Activated B cell treated with CpG ODN at 0.5 μM for 24 hours (primary cell): ENCODE results near the gene ZNFX1. TPM values are rescaled to one million over a fixed set of nuclear protein-coding genes. Genes with fewer than 3 reads are reported as not detected.
A peak's percentile ranks its signal among the peaks of the same experiment; 100 is the strongest.

Experiments used
- ATAC-seq: fragments of 200-7000 bp; cut with Tn5 transposase; one replicate; pipeline ENCODE4 v1.10.0; 2021; ENCODE audit warnings: low read depth, mild to moderate bottlenecking, moderate library complexity
- CTCF ChIA-PET: fragments of 350-600 bp; sonication (Branson Sonifier 250); formaldehyde crosslinking; loops from one replicate; lab custom pipeline; 2021; ENCODE audit warnings: antibody characterized with exemption; lab: Charles Lee
- POLR2A ChIA-PET: fragments of 350-600 bp; sonication (Branson Sonifier 250); formaldehyde crosslinking; loops from one replicate; lab custom pipeline; 2021; ENCODE audit warnings: antibody characterized with exemption; lab: Charles Lee
- DNase-seq: peaks from one replicate; pipeline ENCODE4 v3.0.0; 2022
- H3K27ac Mint-ChIP-seq: one replicate; pipeline ENCODE4 v1.8.0; 2020; ENCODE audit warnings: mixed read lengths
- H3K27me3 Mint-ChIP-seq: one replicate; pipeline ENCODE4 v1.8.0; 2021; ENCODE audit warnings: mixed read lengths
- H3K36me3 Mint-ChIP-seq: one replicate; pipeline ENCODE4 v1.8.0; 2021; ENCODE audit warnings: low read depth, mixed read lengths
- H3K4me1 Mint-ChIP-seq: one replicate; pipeline ENCODE4 v1.8.0; 2021; ENCODE audit warnings: mixed read lengths
- H3K4me3 Mint-ChIP-seq: one replicate; pipeline ENCODE4 v1.8.0; 2020; ENCODE audit warnings: mild to moderate bottlenecking, mixed read lengths
- H3K9me3 Mint-ChIP-seq: one replicate; pipeline ENCODE4 v1.8.0; 2020; ENCODE audit warnings: mixed read lengths
- intact Hi-C: fragments of 100-400 bp; cut with micrococcal nuclease; formaldehyde crosslinking; loops from one replicate; pipeline ENCODE4 v1.15.1; 2024
- total RNA-seq: library from RNA; stranded (reverse); gene quantifications from 2 replicates; pipeline ENCODE4 v1.2.3, GENCODE V29; 2022
- TF ChIP-seq, protein P1 (sequence below): fragments of 200-600 bp; IDR thresholded peaks from one replicate; pipeline ENCODE4 v1.8.0; 2022; ENCODE audit warnings: antibody characterized with exemption, mild to moderate bottlenecking

Gene ZNFX1
- total RNA-seq, 1 donor from 2014 or later: 51.9 TPM

DNA sequence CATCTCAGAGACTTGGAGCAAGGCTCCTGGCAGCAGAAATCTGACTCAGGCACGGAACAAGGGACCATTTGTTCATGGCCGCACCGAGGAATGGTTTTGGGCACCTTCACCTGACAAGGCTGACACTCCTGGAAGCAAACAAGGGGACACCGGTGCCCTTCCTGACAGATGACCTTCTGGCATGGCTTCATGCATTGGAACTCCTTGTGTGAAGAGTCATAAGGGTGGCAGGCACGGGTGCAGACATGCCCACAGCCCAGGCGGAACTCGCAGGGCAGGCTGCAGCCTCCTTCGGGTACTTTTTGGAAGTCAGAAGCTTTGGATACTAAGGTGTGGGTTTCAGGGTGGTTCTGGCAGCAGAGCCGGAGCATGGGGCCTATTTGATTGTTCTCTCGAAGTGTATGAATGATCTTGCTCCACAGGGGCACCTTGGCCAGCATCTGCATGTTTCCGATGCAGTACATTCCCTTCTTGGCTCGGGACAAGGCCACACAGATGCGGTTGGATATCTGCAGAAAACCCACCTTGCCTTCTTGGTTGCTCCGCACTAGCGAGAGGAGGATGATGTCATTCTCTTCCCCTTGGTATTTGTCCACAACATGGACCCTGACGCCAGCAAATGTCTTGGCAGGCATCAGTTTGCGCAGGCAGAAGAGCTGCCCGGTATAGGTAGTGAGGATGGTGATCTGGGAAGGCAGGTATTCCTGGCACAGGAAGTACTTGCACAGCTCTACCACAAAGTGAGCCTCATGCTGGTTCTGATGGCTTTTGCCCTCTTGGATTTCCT is 28.8 kb downstream of the ZNFX1 start:
- intact Hi-C loops: no loop called here
- H3K36me3 Mint-ChIP-seq: peaks cover 88% of the 10 kb centered on the region
- no peaks in the 10 kb centered on the region for H3K27me3 Mint-ChIP-seq
- no peaks in the 10 kb centered on the region for H3K9me3 Mint-ChIP-seq
- H3K4me1 Mint-ChIP-seq: no peaks in the 10 kb centered on the region
- no peak overlapping the region for H3K4me3 Mint-ChIP-seq
- no peak overlapping the region for H3K27ac Mint-ChIP-seq
- DNase-seq (no peak), ATAC-seq (no peak)
- POLR2A ChIA-PET: no interaction called here
- TF ChIP-seq, protein P1, sequence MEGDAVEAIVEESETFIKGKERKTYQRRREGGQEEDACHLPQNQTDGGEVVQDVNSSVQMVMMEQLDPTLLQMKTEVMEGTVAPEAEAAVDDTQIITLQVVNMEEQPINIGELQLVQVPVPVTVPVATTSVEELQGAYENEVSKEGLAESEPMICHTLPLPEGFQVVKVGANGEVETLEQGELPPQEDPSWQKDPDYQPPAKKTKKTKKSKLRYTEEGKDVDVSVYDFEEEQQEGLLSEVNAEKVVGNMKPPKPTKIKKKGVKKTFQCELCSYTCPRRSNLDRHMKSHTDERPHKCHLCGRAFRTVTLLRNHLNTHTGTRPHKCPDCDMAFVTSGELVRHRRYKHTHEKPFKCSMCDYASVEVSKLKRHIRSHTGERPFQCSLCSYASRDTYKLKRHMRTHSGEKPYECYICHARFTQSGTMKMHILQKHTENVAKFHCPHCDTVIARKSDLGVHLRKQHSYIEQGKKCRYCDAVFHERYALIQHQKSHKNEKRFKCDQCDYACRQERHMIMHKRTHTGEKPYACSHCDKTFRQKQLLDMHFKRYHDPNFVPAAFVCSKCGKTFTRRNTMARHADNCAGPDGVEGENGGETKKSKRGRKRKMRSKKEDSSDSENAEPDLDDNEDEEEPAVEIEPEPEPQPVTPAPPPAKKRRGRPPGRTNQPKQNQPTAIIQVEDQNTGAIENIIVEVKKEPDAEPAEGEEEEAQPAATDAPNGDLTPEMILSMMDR: no peak
- CTCF ChIA-PET: no interaction called here

DNA sequence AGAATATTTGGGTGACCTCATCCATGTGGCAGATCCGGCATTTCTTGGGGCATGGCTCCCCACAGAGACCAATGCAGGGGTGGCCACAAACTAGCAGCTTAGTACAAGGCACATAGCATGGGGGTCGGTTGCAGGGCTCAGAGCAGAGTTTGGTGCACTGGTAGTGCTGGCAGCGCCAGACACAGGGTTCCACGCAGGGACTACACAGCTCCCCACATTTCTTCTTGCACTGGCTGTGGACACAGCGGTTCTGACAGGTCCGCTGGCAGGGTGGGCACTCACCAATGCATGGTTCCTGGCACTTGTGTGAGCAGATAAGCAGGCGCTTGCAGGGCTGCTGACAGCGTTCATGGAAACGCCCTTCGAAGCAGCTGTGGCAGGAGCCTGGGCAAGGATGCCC is 29.6 kb downstream of the ZNFX1 start:
- Mint-ChIP-seq H3K27ac (no peak overlapping the region), H3K27me3 (no peaks in the 10 kb centered on the region), H3K36me3 (peaks cover 88% of the 10 kb centered on the region), H3K4me1 (no peaks in the 10 kb centered on the region), H3K9me3 (no peaks in the 10 kb centered on the region), H3K4me3 (no peak overlapping the region)
- DNase-seq (no peak), ATAC-seq (no peak)
- TF ChIP-seq, protein P1: no peak
- ChIA-PET CTCF (interaction anchor here (2.8 kb wide), 1 partner anchor 11 kb away, joined by 11 read pairs; no protein-coding TSS in a partner anchor), POLR2A (interaction anchor here (1.5 kb wide), 1 partner anchor 14 kb away, joined by 3 read pairs; no protein-coding TSS in a partner anchor)
- intact Hi-C loops: no loop called here

DNA sequence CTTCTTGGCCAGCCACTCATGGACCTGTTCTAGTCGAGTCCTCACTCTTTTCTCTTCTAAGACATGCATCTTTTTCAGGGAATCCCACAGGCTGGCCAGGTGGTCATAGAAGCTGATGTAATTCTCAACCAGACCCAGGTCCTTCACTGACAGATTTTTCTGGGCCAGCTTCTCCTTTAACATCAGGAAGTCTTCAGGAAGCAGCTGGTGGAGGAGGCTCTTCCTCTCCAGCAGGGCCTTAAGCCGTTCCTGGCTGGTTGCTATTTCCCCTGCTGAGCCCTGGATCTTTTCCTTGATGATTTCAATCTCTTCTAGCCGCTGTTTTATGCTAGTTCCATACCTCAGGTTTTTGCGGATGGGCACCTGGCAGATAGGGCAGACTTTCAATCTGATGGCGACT is 30.1 kb downstream of the ZNFX1 start:
- Mint-ChIP-seq H3K9me3 (no peaks in the 10 kb centered on the region), H3K27ac (no peak overlapping the region), H3K4me1 (no peaks in the 10 kb centered on the region), H3K4me3 (no peak overlapping the region), H3K36me3 (peaks cover 88% of the 10 kb centered on the region), H3K27me3 (no peaks in the 10 kb centered on the region)
- ChIA-PET CTCF (interaction anchor here (2.8 kb wide), 1 partner anchor 10 kb away, joined by 11 read pairs; no protein-coding TSS in a partner anchor), POLR2A (interaction anchor here (1.5 to 2.1 kb wide), 2 partner anchors 13 to 33 kb away, joined by 3 to 7 read pairs; no protein-coding TSS in a partner anchor)
- TF ChIP-seq, protein P1: no peak
- intact Hi-C loops: no loop called here
- DNase-seq (no peak), ATAC-seq (no peak)

DNA sequence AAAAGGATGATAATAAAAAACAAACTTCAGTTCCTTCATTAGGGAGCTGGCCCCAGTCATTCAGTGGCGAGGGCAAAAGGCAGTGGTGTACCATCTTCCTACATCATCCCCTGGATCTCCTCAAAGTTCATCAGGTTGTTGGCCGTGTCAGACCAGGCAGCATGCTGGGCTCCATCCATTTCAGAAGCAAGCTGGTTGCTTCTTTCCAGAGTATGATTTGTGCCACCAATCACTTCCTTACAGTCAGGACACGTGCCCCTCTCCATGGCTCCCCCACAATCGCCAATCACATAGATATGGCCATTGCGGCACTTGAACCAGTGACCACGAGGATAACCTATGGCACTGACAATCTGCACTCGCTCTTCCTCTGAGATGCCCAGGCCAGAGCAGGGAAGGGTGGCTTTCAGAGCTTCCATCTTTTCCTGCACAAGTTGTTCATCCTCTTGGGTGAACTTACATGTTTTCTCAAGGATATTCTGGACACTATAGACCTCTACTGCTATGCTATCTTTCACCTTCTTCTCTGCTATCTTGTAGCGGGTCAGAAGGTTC is 30.6 kb downstream of the ZNFX1 start:
- intact Hi-C loops: no loop called here
- ATAC-seq: no peak
- H3K9me3 Mint-ChIP-seq: no peaks in the 10 kb centered on the region
- H3K4me3 Mint-ChIP-seq: no peak overlapping the region
- CTCF ChIA-PET: interaction anchor here (2.8 kb wide), 1 partner anchor 9 kb away, joined by 11 read pairs; no protein-coding TSS in a partner anchor
- POLR2A ChIA-PET: interaction anchor here (1.5 to 2.1 kb wide), 2 partner anchors 13 to 34 kb away, joined by 3 to 7 read pairs; no protein-coding TSS in a partner anchor
- H3K27me3 Mint-ChIP-seq: no peaks in the 10 kb centered on the region
- peak overlapping the region; percentile 18 for H3K27ac Mint-ChIP-seq
- H3K4me1 Mint-ChIP-seq: no peaks in the 10 kb centered on the region
- no peak for DNase-seq
- peaks cover 88% of the 10 kb centered on the region for H3K36me3 Mint-ChIP-seq
- TF ChIP-seq, protein P1: no peak
